GM10248 (cell line): ENCODE measurements around the gene CDHR3.
"Not testable (repeated sequence)": the region's sequence is repeated elsewhere in the genome, so short reads cannot be mapped to it uniquely, and the experiment has no call there.

Experiments used
- CTCF ChIA-PET: fragments of 300-600 bp; sonication (Branson Sonifier 250); formaldehyde crosslinking; extraction: SDS; loops from one replicate; lab custom pipeline; 2021; ENCODE audit warnings: antibody characterized with exemption; lab: Yijun Ruan, JAX
- POLR2A ChIA-PET: fragments of 350-650 bp; sonication (Branson Sonifier 250); formaldehyde crosslinking; extraction: SDS; loops from one replicate; lab custom pipeline; 2020; ENCODE audit warnings: antibody characterized with exemption; lab: Yijun Ruan, JAX
- DNase-seq: peaks from one replicate; pipeline ENCODE4 v3.0.0; 2012; ENCODE audit errors: extremely low spot score
- TF ChIP-seq, protein P1 (sequence below): IDR thresholded peaks from 2 replicates; pipeline ENCODE4 v1.5.1; 2012; ENCODE audit warnings: mild to moderate bottlenecking, low read depth; ENCODE audit errors: extremely low read depth, missing control alignments, control extremely low read depth

The CDHR3 gene

DNA sequence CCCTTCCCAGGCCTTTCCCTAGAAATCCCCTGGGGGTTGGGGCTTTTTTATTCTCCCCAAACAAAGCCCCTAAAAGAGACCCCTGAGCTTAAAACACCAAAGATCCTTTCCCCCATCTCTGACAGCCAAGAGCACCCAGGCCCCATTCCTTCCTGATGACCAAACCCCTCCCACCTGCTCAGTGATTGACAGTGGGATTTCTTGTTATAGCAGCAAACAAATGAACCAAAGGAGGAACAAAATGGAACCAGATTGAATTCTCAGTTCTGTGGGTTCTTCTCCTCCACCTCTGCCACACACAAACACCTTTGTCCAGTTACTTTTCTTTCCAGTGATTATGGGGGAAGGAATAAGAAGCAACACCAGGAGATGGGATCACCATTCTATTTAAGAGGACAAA lies 21.5 kb upstream of the CDHR3 start:
- ChIA-PET POLR2A (no interaction called here), CTCF (no interaction called here)
- TF ChIP-seq, protein P1, sequence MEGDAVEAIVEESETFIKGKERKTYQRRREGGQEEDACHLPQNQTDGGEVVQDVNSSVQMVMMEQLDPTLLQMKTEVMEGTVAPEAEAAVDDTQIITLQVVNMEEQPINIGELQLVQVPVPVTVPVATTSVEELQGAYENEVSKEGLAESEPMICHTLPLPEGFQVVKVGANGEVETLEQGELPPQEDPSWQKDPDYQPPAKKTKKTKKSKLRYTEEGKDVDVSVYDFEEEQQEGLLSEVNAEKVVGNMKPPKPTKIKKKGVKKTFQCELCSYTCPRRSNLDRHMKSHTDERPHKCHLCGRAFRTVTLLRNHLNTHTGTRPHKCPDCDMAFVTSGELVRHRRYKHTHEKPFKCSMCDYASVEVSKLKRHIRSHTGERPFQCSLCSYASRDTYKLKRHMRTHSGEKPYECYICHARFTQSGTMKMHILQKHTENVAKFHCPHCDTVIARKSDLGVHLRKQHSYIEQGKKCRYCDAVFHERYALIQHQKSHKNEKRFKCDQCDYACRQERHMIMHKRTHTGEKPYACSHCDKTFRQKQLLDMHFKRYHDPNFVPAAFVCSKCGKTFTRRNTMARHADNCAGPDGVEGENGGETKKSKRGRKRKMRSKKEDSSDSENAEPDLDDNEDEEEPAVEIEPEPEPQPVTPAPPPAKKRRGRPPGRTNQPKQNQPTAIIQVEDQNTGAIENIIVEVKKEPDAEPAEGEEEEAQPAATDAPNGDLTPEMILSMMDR: no peak
- DNase-seq: no peak

- POLR2A ChIA-PET: no interaction called here
- no peak for DNase-seq
- TF ChIP-seq, protein P1: no peak
- CTCF ChIA-PET: no interaction called here
Measured at GRCh38 chr7:105943486-105943885, 19.6 kb upstream of the CDHR3 start.

- TF ChIP-seq, protein P1: no peak
- no peak for DNase-seq
- CTCF ChIA-PET: no interaction called here
- POLR2A ChIA-PET: no interaction called here
Measured at GRCh38 chr7:105945848-105946247, 17.2 kb upstream of the CDHR3 start.

- TF ChIP-seq, protein P1: no peak
- ChIA-PET CTCF (interaction anchor here (1.3 kb wide), 1 partner anchor 9 kb away, joined by 5 read pairs; no protein-coding TSS in a partner anchor), POLR2A (no interaction called here)
- no peak for DNase-seq
Measured at GRCh38 chr7:105951597-105951996, 11.5 kb upstream of the CDHR3 start.

- TF ChIP-seq, protein P1: no peak
- CTCF ChIA-PET: no interaction called here
- DNase-seq: no peak
- POLR2A ChIA-PET: no interaction called here
Measured at GRCh38 chr7:105952917-105953595, 10.0 kb upstream of the CDHR3 start.

DNA sequence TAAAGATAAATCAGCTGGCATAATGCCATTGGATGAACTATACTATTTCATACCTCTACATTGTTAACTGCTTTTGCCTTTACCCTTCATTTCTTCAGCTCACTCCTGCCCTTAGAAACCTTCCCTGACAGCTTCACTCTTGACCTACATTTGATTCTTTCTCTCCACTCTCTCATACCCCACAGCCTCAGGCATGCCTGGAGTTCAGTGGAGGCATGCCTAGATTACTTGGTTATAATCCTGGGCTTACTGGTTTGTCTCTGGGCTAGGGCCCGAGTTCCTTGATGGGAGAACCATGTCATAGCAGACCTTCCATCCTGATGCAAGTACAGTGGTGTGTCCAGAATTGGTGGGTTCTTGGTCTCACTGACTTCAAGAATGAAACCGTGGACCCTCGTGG lies 8.4 kb upstream of the CDHR3 start:
- CTCF ChIA-PET: interaction anchor here (1.1 kb wide), 1 partner anchor 88 kb away, joined by 4 read pairs; no protein-coding TSS in a partner anchor
- no peak for DNase-seq
- POLR2A ChIA-PET: no interaction called here
- TF ChIP-seq, protein P1: no peak

- CTCF ChIA-PET: interaction anchor here (1.1 kb wide), 1 partner anchor 86 kb away, joined by 4 read pairs; no protein-coding TSS in a partner anchor
- DNase-seq, POLR2A ChIA-PET: not testable (repeated sequence)
Measured at GRCh38 chr7:105955651-105956466, 7.2 kb upstream of the CDHR3 start.
